GM12891 (cell line): Measurements from ENCODE around the gene DESI1.

Source experiments
- PAX5 ChIP-seq: IDR thresholded peaks from 2 replicates; pipeline ENCODE4 v1.6.1; 2011; ENCODE audit warnings: low read length, moderate library complexity, mild to moderate bottlenecking; ENCODE audit not compliant: insufficient read depth, severe bottlenecking
- POLR2A ChIP-seq: IDR thresholded peaks from 2 replicates; pipeline ENCODE4 v1.6.1; 2011; ENCODE audit warnings: low read depth, low read length, control low read depth
- POLR2AphosphoS5 ChIP-seq: IDR thresholded peaks from 2 replicates; pipeline ENCODE4 v1.6.1; 2011; ENCODE audit warnings: low read depth, low read length, control low read depth
- POU2F2 ChIP-seq: IDR thresholded peaks from 2 replicates; pipeline ENCODE4 v1.6.1; 2011; ENCODE audit warnings: low read depth, mild to moderate bottlenecking, control low read depth, low read length, moderate library complexity
- SPI1 ChIP-seq: IDR thresholded peaks from 2 replicates; pipeline ENCODE4 v1.6.1; 2011; ENCODE audit warnings: low read depth, low read length, control low read depth

DNA sequence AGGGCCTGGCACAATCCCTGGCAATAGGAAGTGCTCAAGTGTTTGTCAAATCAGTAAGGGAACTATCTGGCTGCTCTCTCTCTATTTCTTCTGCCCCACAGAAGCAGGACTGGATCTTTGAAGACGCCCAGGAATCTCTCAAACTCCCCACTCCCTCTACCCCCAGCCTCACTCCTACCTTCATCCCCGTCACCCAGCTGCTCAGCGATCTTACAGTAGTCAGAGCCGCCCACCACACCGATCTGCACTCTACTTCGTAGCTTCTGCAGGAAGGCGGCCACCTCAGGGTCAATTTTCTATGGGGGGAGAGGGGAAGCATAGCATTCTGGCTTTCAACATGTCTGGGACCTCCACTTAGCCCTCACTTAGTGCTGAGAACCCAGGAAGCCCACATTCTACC is 34.9 kb downstream of the DESI1 start:
- no peak for TF ChIP-seq POLR2AphosphoS5
- no peak for TF ChIP-seq POLR2A
- no peak for TF ChIP-seq POU2F2
- TF ChIP-seq PAX5: no peak
- TF ChIP-seq SPI1: no peak
